ENCODE data around the gene VPREB3.

DNA sequence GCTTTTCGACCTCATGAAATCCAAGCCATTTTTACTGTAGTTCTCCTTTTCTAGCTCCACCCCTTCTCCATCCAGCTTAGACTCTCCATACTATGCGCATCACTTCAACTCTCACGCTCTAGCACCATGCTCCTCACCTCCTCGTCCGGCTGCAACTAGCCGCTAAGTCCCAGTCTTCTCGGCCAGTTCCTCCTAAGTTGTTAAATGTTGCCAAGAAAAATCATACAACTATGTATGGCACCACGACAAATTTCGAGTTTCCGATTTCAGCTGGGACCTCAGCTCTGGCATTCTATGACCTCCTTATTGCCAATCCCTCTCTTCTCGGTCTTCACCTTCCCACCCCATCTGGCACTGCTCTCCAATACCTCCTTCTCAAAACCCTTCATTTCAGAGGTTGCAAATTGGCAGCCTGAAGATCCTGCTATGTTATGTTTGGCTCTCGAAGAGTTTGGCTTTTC is 4.4 kb downstream of the VPREB3 start:
- TF ChIP-seq NR2F2 (IDR thresholded peaks at IDR 0.05) (no peak), ATF3 (IDR thresholded peaks at IDR 0.05) (no peak), CTCF (IDR thresholded peaks at IDR 0.05; ENCODE audit: low read depth, low read length, missing input control) (no peak), YY1 (IDR thresholded peaks at IDR 0.05) (no peak), EGR1 (IDR thresholded peaks at IDR 0.05; ENCODE audit: low read depth in 2 of 2) (no peak), FOXA1 (IDR thresholded peaks at IDR 0.05) (no peak), SP1 (IDR thresholded peaks at IDR 0.05) (no peak), GABPA (IDR thresholded peaks at IDR 0.05 in 1 of 2, conservative IDR thresholded peaks at IDR 0.05 in 1 of 2) (no peak), TAF1 (conservative IDR thresholded peaks at IDR 0.05) (no peak)
- TF ChIP-seq, protein P1, sequence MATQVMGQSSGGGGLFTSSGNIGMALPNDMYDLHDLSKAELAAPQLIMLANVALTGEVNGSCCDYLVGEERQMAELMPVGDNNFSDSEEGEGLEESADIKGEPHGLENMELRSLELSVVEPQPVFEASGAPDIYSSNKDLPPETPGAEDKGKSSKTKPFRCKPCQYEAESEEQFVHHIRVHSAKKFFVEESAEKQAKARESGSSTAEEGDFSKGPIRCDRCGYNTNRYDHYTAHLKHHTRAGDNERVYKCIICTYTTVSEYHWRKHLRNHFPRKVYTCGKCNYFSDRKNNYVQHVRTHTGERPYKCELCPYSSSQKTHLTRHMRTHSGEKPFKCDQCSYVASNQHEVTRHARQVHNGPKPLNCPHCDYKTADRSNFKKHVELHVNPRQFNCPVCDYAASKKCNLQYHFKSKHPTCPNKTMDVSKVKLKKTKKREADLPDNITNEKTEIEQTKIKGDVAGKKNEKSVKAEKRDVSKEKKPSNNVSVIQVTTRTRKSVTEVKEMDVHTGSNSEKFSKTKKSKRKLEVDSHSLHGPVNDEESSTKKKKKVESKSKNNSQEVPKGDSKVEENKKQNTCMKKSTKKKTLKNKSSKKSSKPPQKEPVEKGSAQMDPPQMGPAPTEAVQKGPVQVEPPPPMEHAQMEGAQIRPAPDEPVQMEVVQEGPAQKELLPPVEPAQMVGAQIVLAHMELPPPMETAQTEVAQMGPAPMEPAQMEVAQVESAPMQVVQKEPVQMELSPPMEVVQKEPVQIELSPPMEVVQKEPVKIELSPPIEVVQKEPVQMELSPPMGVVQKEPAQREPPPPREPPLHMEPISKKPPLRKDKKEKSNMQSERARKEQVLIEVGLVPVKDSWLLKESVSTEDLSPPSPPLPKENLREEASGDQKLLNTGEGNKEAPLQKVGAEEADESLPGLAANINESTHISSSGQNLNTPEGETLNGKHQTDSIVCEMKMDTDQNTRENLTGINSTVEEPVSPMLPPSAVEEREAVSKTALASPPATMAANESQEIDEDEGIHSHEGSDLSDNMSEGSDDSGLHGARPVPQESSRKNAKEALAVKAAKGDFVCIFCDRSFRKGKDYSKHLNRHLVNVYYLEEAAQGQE (IDR thresholded peaks at IDR 0.05): no peak
